ENCODE results near the gene BARD1.

Gene BARD1

DNA sequence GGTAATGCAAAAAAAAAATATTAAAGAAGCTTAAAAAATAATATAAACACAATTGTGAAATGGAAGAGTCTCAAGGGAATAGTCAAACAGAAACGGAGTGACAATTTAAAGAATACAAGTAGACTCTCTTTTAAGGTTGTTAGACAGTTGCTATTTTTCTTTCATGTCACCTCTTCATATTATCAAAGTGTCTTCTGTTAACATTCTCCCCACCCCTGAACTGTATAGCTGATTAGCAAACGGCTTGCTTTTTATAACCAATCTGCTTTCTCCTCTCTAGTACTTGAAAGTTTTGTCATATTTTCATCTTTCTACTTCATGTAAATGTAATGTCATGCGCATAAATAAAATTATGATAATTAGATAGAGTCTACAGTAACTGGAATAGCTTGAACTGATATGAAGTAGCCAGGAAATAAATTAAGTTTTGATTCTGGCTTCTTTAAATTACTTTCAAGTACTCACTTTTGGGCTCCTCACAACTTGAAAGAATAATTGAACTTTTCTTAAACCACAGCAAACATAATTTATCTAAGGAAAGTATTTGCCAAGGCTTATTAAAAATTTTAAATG is 37.0 kb downstream of the BARD1 start:
- Histone ChIP-seq H3K4me3 (ENCODE audit: low read length) (no peak overlapping the region), H3K9me3 (ENCODE audit: control insufficient read depth, insufficient read depth, low read length) (no peaks in the 10 kb centered on the region), H3K27me3 (ENCODE audit: control insufficient read depth, low read length) (no peaks in the 10 kb centered on the region), H4K20me1 (ENCODE audit: control insufficient read depth, insufficient read depth, low read depth, low read length) (no peaks in the 10 kb centered on the region), H3K27ac (ENCODE audit: low read depth, low read length) (no peak overlapping the region), H3K9me2 (replicated peaks; ENCODE audit: control insufficient read depth, low read length) (no peaks in the 10 kb centered on the region), H3K4me1 (ENCODE audit: control insufficient read depth, low read length) (no peaks in the 10 kb centered on the region), H3K79me2 (ENCODE audit: control insufficient read depth, low read length) (peaks cover 72% of the 10 kb centered on the region), H3K36me3 (ENCODE audit: control insufficient read depth, low read length) (peaks cover 74% of the 10 kb centered on the region), H3F3A (ENCODE audit: control insufficient read depth, insufficient read depth) (no peaks in the 10 kb centered on the region), H3K4me2 (ENCODE audit: low read length) (no peak overlapping the region)
- TF ChIP-seq, protein P1, sequence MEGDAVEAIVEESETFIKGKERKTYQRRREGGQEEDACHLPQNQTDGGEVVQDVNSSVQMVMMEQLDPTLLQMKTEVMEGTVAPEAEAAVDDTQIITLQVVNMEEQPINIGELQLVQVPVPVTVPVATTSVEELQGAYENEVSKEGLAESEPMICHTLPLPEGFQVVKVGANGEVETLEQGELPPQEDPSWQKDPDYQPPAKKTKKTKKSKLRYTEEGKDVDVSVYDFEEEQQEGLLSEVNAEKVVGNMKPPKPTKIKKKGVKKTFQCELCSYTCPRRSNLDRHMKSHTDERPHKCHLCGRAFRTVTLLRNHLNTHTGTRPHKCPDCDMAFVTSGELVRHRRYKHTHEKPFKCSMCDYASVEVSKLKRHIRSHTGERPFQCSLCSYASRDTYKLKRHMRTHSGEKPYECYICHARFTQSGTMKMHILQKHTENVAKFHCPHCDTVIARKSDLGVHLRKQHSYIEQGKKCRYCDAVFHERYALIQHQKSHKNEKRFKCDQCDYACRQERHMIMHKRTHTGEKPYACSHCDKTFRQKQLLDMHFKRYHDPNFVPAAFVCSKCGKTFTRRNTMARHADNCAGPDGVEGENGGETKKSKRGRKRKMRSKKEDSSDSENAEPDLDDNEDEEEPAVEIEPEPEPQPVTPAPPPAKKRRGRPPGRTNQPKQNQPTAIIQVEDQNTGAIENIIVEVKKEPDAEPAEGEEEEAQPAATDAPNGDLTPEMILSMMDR (IDR thresholded peaks at IDR 0.05; ENCODE audit: low read depth, low read length, poor library complexity, severe bottlenecking) = no peak
- TF ChIP-seq EZH2phosphoT487 (IDR thresholded peaks at IDR 0.05; ENCODE audit: borderline replicate concordance, low read length) = no peak

DNA sequence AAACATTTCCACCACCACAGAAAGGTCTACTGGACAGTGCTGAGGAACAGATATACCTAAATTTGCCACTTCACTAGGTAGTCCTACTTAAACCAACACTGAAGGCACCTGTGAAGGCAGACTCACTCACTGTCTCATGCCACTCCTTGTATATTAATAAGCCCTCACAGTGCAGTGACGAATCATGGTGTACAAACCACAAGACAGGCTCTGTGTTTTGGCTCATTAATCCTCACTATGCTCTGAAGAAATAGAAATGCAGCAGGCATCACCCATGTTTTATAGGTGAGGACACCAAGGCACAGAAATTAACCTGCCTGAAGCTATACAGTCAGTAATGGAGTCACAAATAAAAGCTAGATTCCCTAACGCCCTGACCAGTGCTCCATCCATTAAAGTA is 44.3 kb downstream of the BARD1 start:
- peaks cover 92% of the 10 kb centered on the region for H3K36me3 ChIP-seq (ENCODE audit: control insufficient read depth, low read length)
- H3K9me3 ChIP-seq (ENCODE audit: control insufficient read depth, insufficient read depth, low read length) = no peaks in the 10 kb centered on the region
- no peaks in the 10 kb centered on the region for H3K4me1 ChIP-seq (ENCODE audit: control insufficient read depth, low read length)
- H3K4me2 ChIP-seq (ENCODE audit: low read length) = no peak overlapping the region
- no peak overlapping the region for H3K4me3 ChIP-seq (ENCODE audit: low read length)
- TF ChIP-seq, protein P1 (IDR thresholded peaks at IDR 0.05; ENCODE audit: low read depth, low read length, poor library complexity, severe bottlenecking) = no peak
- no peak for TF ChIP-seq EZH2phosphoT487 (IDR thresholded peaks at IDR 0.05; ENCODE audit: borderline replicate concordance, low read length)
- no peak overlapping the region for H3K27ac ChIP-seq (ENCODE audit: low read depth, low read length)
- peaks cover 44% of the 10 kb centered on the region for H3K79me2 ChIP-seq (ENCODE audit: control insufficient read depth, low read length)
- H3K9me2 ChIP-seq (replicated peaks; ENCODE audit: control insufficient read depth, low read length) = no peaks in the 10 kb centered on the region
- H3F3A ChIP-seq (ENCODE audit: control insufficient read depth, insufficient read depth) = no peaks in the 10 kb centered on the region
- H3K27me3 ChIP-seq (ENCODE audit: control insufficient read depth, low read length) = no peaks in the 10 kb centered on the region
- H4K20me1 ChIP-seq (ENCODE audit: control insufficient read depth, insufficient read depth, low read depth, low read length) = no peaks in the 10 kb centered on the region

DNA sequence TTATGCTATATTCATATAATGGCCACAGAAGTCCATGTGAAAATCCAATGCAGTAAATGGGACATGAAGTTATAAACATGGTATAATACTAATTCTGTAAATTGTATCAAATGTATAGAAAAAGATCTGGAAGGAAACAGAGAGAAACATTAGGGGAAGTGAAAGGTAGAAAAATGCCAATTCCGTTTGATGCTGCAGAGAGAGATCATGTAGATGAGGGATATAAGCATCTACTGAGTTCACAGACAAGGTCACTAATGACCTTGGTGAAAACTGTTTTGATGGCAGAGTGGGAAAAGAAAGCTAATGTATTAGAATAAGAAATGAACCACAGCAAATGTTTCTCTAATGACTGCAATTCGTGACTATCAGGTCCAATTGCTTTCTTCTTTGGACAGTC is 56.0 kb downstream of the BARD1 start:
- Histone ChIP-seq H3K4me2 (ENCODE audit: low read length) (no peak overlapping the region), H3F3A (ENCODE audit: control insufficient read depth, insufficient read depth) (no peaks in the 10 kb centered on the region; the same call in 1 of the 2 replicates), H3K36me3 (ENCODE audit: control insufficient read depth, low read length) (peaks cover 93% of the 10 kb centered on the region), H3K27me3 (ENCODE audit: control insufficient read depth, low read length) (no peaks in the 10 kb centered on the region), H3K4me1 (ENCODE audit: control insufficient read depth, low read length) (peaks cover 8% of the 10 kb centered on the region), H3K79me2 (ENCODE audit: control insufficient read depth, low read length) (peaks cover 56% of the 10 kb centered on the region), H4K20me1 (ENCODE audit: control insufficient read depth, insufficient read depth, low read depth, low read length) (no peaks in the 10 kb centered on the region), H3K9me2 (replicated peaks; ENCODE audit: control insufficient read depth, low read length) (no peaks in the 10 kb centered on the region), H3K27ac (ENCODE audit: low read depth, low read length) (no peak overlapping the region), H3K9me3 (ENCODE audit: control insufficient read depth, insufficient read depth, low read length) (peaks cover 4% of the 10 kb centered on the region; the same call in 1 of the 2 replicates), H3K4me3 (ENCODE audit: low read length) (no peak overlapping the region)
- TF ChIP-seq EZH2phosphoT487 (IDR thresholded peaks at IDR 0.05; ENCODE audit: borderline replicate concordance, low read length) = no peak
- TF ChIP-seq, protein P1 (IDR thresholded peaks at IDR 0.05; ENCODE audit: low read depth, low read length, poor library complexity, severe bottlenecking) = no peak

All from DOHH2 (cell line).